Testis (tissue), 3 donors: ENCODE results near the gene ABHD18. TPM values are rescaled to one million over a fixed set of nuclear protein-coding genes. Genes with fewer than 3 reads are reported as not detected.
A peak's percentile ranks its signal among the peaks of the same experiment; 100 is the strongest.

Source experiments
- DNase-seq: peaks from one replicate; pipeline ENCODE4 v3.0.0-alpha.2; 2019
- H3K27ac ChIP-seq, 2 donors: fragments of 200-600 bp; sonication (generic); one replicate each; pipeline ENCODE4 v1.5.1; 2019
- H3K27me3 ChIP-seq: fragments of 200-600 bp; sonication (generic); one replicate; pipeline ENCODE4 v1.5.1; 2019
- H3K36me3 ChIP-seq: fragments of 200-600 bp; sonication (generic); one replicate; pipeline ENCODE4 v1.5.1; 2017; ENCODE audit warnings: low read depth; ENCODE audit errors: missing control alignments
- H3K4me1 ChIP-seq: fragments of 200-600 bp; sonication (generic); one replicate; pipeline ENCODE4 v1.5.1; 2019
- H3K4me3 ChIP-seq, 2 donors: fragments of 200-600 bp; sonication (generic); one replicate each; pipeline ENCODE4 v1.5.1; 2017 to 2019
- H3K9me3 ChIP-seq: fragments of 200-600 bp; sonication (generic); one replicate; pipeline ENCODE4 v1.5.1; 2017
- POLR2A ChIP-seq: fragments of 450-650 bp; IDR thresholded peaks from one replicate; pipeline ENCODE4 v1.6.1; 2017; ENCODE audit warnings: antibody characterized with exemption, mild to moderate bottlenecking, moderate library complexity
- WGBS, 2 donors: methylation state at CpG; one replicate each; pipeline ENCODE4 v1.1.5; 2018; 5-methylcytosine and 5-hydroxymethylcytosine counted together
- intact Hi-C: fragments of 100-400 bp; cut with DNase I; formaldehyde crosslinking; loops from one replicate; pipeline ENCODE4 v1.15.1; 2023; ENCODE audit warnings: low total_unique reads
- polyA plus RNA-seq: library from polyadenylated mRNA; stranded (reverse); fragments of 350-450 nt; fragmentation: Illumina TruSeq; extraction: RNeasy Lipid Tissue Mini Kit (QIAGEN cat#74804); gene quantifications from one replicate; pipeline ENCODE4 v1.2.3, GENCODE V29; 2014; ENCODE audit warnings: low read depth, low replicate concordance; ENCODE audit not compliant: insufficient read depth
- total RNA-seq, 2 donors: library from RNA; depleted of rRNA; stranded (reverse); fragments of >200 nt; gene quantifications; one replicate each; pipeline ENCODE4 v1.2.3, GENCODE V29; 2016
- TF ChIP-seq, protein P1 (sequence below), 3 experiments: fragments of 450-650 bp in 2 of 3; fragments of 200-600 bp in 1 of 3; sonication (generic) in 1 of 3; IDR thresholded peaks; one replicate each; pipeline ENCODE4 v1.5.1; 2016 to 2019; ENCODE audit warnings: antibody characterized with exemption in 3 of 3, mild to moderate bottlenecking in 2 of 3, moderate library complexity in 1 of 3

The ABHD18 gene
- total and polyA plus RNA-seq, 3 donors from 2014 or later, result 5.1 to 9.0 (median 8.6) TPM

DNA sequence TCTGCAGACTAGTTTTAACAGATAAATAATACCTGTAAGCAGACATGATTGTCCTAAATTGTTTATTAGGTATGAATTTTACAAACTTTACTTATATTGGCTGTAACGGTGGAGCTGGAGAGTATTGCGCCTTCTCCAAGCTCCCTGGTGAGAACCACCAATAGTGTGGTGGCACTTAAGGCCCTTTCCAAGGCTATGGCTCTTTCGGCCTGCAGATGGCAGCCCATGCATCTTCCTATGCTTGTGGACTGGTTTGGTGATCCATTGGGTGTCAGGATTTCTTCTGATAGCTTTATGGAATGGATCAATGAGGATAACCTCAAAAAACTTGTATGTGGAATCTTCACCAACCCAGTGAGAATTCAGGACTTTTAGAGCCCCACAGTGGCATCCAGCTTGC, 103.7 kb downstream of the ABHD18 start:
- intact Hi-C loops, result no loop called here
- Histone ChIP-seq H3K4me1 (no peaks in the 10 kb centered on the region), H3K9me3 (no peaks in the 10 kb centered on the region), H3K4me3 (no peak overlapping the region), H3K27me3 (no peaks in the 10 kb centered on the region), H3K36me3 (no peaks in the 10 kb centered on the region), H3K27ac (no peak overlapping the region)
- 86 to 93% methylated on average over 3 of the region's 3 CpGs for WGBS, 2 donors
- TF ChIP-seq POLR2A, result no peak
- TF ChIP-seq, protein P1, sequence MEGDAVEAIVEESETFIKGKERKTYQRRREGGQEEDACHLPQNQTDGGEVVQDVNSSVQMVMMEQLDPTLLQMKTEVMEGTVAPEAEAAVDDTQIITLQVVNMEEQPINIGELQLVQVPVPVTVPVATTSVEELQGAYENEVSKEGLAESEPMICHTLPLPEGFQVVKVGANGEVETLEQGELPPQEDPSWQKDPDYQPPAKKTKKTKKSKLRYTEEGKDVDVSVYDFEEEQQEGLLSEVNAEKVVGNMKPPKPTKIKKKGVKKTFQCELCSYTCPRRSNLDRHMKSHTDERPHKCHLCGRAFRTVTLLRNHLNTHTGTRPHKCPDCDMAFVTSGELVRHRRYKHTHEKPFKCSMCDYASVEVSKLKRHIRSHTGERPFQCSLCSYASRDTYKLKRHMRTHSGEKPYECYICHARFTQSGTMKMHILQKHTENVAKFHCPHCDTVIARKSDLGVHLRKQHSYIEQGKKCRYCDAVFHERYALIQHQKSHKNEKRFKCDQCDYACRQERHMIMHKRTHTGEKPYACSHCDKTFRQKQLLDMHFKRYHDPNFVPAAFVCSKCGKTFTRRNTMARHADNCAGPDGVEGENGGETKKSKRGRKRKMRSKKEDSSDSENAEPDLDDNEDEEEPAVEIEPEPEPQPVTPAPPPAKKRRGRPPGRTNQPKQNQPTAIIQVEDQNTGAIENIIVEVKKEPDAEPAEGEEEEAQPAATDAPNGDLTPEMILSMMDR (IDR thresholded peaks at IDR 0.05), result no peak
- DNase-seq, result peak; percentile 31

DNA sequence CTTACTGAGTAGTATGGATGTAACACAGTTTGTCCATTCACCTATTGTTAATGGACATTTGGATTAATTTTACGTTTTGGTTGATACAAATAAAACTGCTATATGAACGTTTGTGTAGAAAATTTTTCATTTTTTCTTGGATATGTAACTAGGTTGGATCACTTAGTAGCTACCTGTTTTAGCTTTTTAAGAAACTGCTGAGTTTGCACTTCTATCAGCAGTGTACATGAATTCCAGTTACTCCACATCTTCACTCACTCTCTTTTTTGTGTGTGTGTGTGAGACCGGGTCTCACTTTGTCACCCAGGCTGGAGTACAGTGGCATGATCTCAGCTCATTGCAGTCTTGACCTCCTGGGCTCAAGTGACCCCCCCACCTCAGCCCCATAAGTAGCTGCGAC, 111.3 kb downstream of the ABHD18 start:
- no peak for TF ChIP-seq POLR2A
- intact Hi-C loops, result no loop called here
- no peak for DNase-seq
- H3K9me3 ChIP-seq, result no peaks in the 10 kb centered on the region
- H3K27me3 ChIP-seq, result no peaks in the 10 kb centered on the region
- no peaks in the 10 kb centered on the region for H3K36me3 ChIP-seq
- WGBS, 2 donors, result 88 to 89% methylated on average over 4 of the region's 4 CpGs
- H3K4me3 ChIP-seq, result no peak overlapping the region
- no peaks in the 10 kb centered on the region for H3K4me1 ChIP-seq
- no peak overlapping the region for H3K27ac ChIP-seq

Other genes with a start within 250 kb of the ABHD18 start
- 10 to 100 TPM; 23.4 to 28.1 TPM for gene SLC25A31, start 235.0 kb upstream of the ABHD18 start, total RNA-seq
- 92.2 TPM for gene SLC25A31, start 235.0 kb upstream of the ABHD18 start, polyA plus RNA-seq
- 100 to 1,000 TPM in 1 of 2 donors, 10 to 100 TPM in 1; 53.1 to 132 TPM for gene HSPA4L, start 183.1 kb upstream of the ABHD18 start, total RNA-seq
- gene HSPA4L, start 183.1 kb upstream of the ABHD18 start, polyA plus RNA-seq, result 151 TPM
- gene PLK4, start 84.5 kb upstream of the ABHD18 start, total RNA-seq, result 10 to 100 TPM; 22.2 to 36.0 TPM
- gene PLK4, start 84.5 kb upstream of the ABHD18 start, polyA plus RNA-seq, result 31.3 TPM
- gene MFSD8, start 233 bp upstream of the ABHD18 start, total RNA-seq, result 10 to 100 TPM; 24.3 to 27.2 TPM
- gene MFSD8, start 233 bp upstream of the ABHD18 start, polyA plus RNA-seq, result 13.6 TPM
- 10 to 100 TPM; 54.5 to 86.1 TPM for gene LARP1B, start 95.9 kb downstream of the ABHD18 start, total RNA-seq
- gene LARP1B, start 95.9 kb downstream of the ABHD18 start, polyA plus RNA-seq, result 97.5 TPM